DOHH2 (cell line): Measurements from ENCODE around the gene PCBD2.

Experiments used
- H3F3A ChIP-seq: fragments of 200-600 bp; sonication (generic), shearing (Covaris generic); 2 replicates; pipeline ENCODE4 v1.6.0; 2016; ENCODE audit warnings: antibody characterized with exemption, mild to moderate bottlenecking; ENCODE audit not compliant: control insufficient read depth, insufficient read depth
- H3K27ac ChIP-seq: fragments of 200-600 bp; sonication (generic); 2 replicates; pipeline ENCODE4 v1.5.1; 2014; ENCODE audit warnings: low read depth, mild to moderate bottlenecking, low read length, moderate library complexity
- H3K27me3 ChIP-seq: fragments of 200-600 bp; sonication (generic); 2 replicates; pipeline ENCODE4 v1.6.1; 2014; ENCODE audit warnings: mild to moderate bottlenecking, low read length, mixed read lengths; ENCODE audit not compliant: control insufficient read depth
- H3K36me3 ChIP-seq: fragments of 200-600 bp; sonication (generic); 2 replicates; pipeline ENCODE4 v1.6.1; 2014; ENCODE audit warnings: mild to moderate bottlenecking, low read length, moderate library complexity, mixed read lengths; ENCODE audit not compliant: control insufficient read depth
- H3K4me1 ChIP-seq: fragments of 200-600 bp; sonication (generic); 2 replicates; pipeline ENCODE4 v1.6.1; 2014; ENCODE audit warnings: mild to moderate bottlenecking, low read length, mixed read lengths; ENCODE audit not compliant: control insufficient read depth
- H3K4me2 ChIP-seq: fragments of 200-600 bp; sonication (generic); 2 replicates; pipeline ENCODE4 v1.6.0; 2014; ENCODE audit warnings: mild to moderate bottlenecking, low read length, moderate library complexity
- H3K4me3 ChIP-seq: fragments of 200-600 bp; sonication (generic); 2 replicates; pipeline ENCODE4 v1.5.1; 2014; ENCODE audit warnings: mild to moderate bottlenecking, low read length, mixed read lengths
- H3K79me2 ChIP-seq: fragments of 200-600 bp; sonication (generic); 2 replicates; pipeline ENCODE4 v1.6.1; 2014; ENCODE audit warnings: mild to moderate bottlenecking, low read length, mixed read lengths; ENCODE audit not compliant: control insufficient read depth
- H3K9me2 ChIP-seq: fragments of 200-600 bp; sonication (generic); replicated peaks from 2 replicates; pipeline ENCODE4 v1.6.1; 2014; ENCODE audit warnings: mild to moderate bottlenecking, low read length, mixed read lengths; ENCODE audit not compliant: control insufficient read depth
- H3K9me3 ChIP-seq: fragments of 200-600 bp; sonication (generic); 2 replicates; pipeline ENCODE4 v1.6.1; 2014; ENCODE audit warnings: antibody characterized with exemption, low read length, mixed read lengths; ENCODE audit not compliant: control insufficient read depth, insufficient read depth
- H4K20me1 ChIP-seq: fragments of 200-600 bp; sonication (generic); 2 replicates; pipeline ENCODE4 v1.6.0; 2014; ENCODE audit warnings: low read depth, mild to moderate bottlenecking, antibody characterized with exemption, low read length, moderate library complexity; ENCODE audit not compliant: control insufficient read depth, insufficient read depth
- EZH2phosphoT487 ChIP-seq: fragments of 200-600 bp; sonication (generic); IDR thresholded peaks from 2 replicates; pipeline ENCODE4 v1.6.1; 2017; ENCODE audit warnings: borderline replicate concordance, mild to moderate bottlenecking, antibody characterized with exemption, low read length, moderate library complexity, mixed read lengths
- TF ChIP-seq, protein P1 (sequence below): fragments of 200-600 bp; sonication (generic); IDR thresholded peaks from one replicate; pipeline ENCODE4 v1.5.1; 2014; ENCODE audit warnings: antibody characterized with exemption, mild to moderate bottlenecking, low read depth, low read length; ENCODE audit not compliant: poor library complexity, severe bottlenecking

PCBD2 gene

GRCh38 chr5:134938030-134938429 lies 33.1 kb downstream of the PCBD2 start:
- no peak for TF ChIP-seq EZH2phosphoT487
- TF ChIP-seq, protein P1, sequence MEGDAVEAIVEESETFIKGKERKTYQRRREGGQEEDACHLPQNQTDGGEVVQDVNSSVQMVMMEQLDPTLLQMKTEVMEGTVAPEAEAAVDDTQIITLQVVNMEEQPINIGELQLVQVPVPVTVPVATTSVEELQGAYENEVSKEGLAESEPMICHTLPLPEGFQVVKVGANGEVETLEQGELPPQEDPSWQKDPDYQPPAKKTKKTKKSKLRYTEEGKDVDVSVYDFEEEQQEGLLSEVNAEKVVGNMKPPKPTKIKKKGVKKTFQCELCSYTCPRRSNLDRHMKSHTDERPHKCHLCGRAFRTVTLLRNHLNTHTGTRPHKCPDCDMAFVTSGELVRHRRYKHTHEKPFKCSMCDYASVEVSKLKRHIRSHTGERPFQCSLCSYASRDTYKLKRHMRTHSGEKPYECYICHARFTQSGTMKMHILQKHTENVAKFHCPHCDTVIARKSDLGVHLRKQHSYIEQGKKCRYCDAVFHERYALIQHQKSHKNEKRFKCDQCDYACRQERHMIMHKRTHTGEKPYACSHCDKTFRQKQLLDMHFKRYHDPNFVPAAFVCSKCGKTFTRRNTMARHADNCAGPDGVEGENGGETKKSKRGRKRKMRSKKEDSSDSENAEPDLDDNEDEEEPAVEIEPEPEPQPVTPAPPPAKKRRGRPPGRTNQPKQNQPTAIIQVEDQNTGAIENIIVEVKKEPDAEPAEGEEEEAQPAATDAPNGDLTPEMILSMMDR: no peak
- no peak overlapping the region for H3K4me3 ChIP-seq
- H3K4me2 ChIP-seq: no peak overlapping the region
- no peaks in the 10 kb centered on the region for H3F3A ChIP-seq
- H3K79me2 ChIP-seq: no peaks in the 10 kb centered on the region
- no peaks in the 10 kb centered on the region for H3K9me3 ChIP-seq
- H3K27ac ChIP-seq: no peak overlapping the region
- H3K9me2 ChIP-seq: no peaks in the 10 kb centered on the region
- H3K4me1 ChIP-seq: no peaks in the 10 kb centered on the region
- no peaks in the 10 kb centered on the region for H3K27me3 ChIP-seq
- H4K20me1 ChIP-seq: no peaks in the 10 kb centered on the region
- H3K36me3 ChIP-seq: peaks cover 37% of the 10 kb centered on the region

GRCh38 chr5:134939500-134939899 lies 34.6 kb downstream of the PCBD2 start:
- no peak for TF ChIP-seq EZH2phosphoT487
- TF ChIP-seq, protein P1: no peak
- no peaks in the 10 kb centered on the region for H4K20me1 ChIP-seq
- H3K4me2 ChIP-seq: no peak overlapping the region
- H3F3A ChIP-seq: no peaks in the 10 kb centered on the region
- H3K27ac ChIP-seq: no peak overlapping the region
- H3K27me3 ChIP-seq: no peaks in the 10 kb centered on the region
- H3K9me2 ChIP-seq: no peaks in the 10 kb centered on the region
- no peaks in the 10 kb centered on the region for H3K9me3 ChIP-seq
- no peaks in the 10 kb centered on the region for H3K4me1 ChIP-seq
- H3K79me2 ChIP-seq: no peaks in the 10 kb centered on the region
- H3K36me3 ChIP-seq: peaks cover 30% of the 10 kb centered on the region
- H3K4me3 ChIP-seq: no peak overlapping the region

- Histone ChIP-seq H3K4me1 (no peaks in the 10 kb centered on the region), H3K79me2 (no peaks in the 10 kb centered on the region), H3K9me2 (no peaks in the 10 kb centered on the region), H3K27me3 (no peaks in the 10 kb centered on the region), H3F3A (no peaks in the 10 kb centered on the region), H3K27ac (no peak overlapping the region), H3K4me3 (no peak overlapping the region), H3K4me2 (no peak overlapping the region), H3K9me3 (no peaks in the 10 kb centered on the region), H3K36me3 (peaks cover 4% of the 10 kb centered on the region; the same call in 1 of the 2 replicates), H4K20me1 (no peaks in the 10 kb centered on the region)
- TF ChIP-seq, protein P1: no peak
- TF ChIP-seq EZH2phosphoT487: no peak
These were observed 38.6 kb downstream of the PCBD2 start for GRCh38 chr5:134943547-134943946.
